Measurements from ENCODE around the gene PLCL2. TPM values are rescaled to one million over a fixed set of nuclear protein-coding genes. Genes with fewer than 3 reads are reported as not detected.
A peak's percentile ranks its signal among the peaks of the same experiment; 100 is the strongest.
"Not testable (repeated sequence)": the region's sequence is repeated elsewhere in the genome, so short reads cannot be mapped to it uniquely, and the experiment has no call there.

Gene PLCL2
- total and polyA plus RNA-seq, 2 experiments from 2014 or later = 1.6 to 9.7 TPM

DNA sequence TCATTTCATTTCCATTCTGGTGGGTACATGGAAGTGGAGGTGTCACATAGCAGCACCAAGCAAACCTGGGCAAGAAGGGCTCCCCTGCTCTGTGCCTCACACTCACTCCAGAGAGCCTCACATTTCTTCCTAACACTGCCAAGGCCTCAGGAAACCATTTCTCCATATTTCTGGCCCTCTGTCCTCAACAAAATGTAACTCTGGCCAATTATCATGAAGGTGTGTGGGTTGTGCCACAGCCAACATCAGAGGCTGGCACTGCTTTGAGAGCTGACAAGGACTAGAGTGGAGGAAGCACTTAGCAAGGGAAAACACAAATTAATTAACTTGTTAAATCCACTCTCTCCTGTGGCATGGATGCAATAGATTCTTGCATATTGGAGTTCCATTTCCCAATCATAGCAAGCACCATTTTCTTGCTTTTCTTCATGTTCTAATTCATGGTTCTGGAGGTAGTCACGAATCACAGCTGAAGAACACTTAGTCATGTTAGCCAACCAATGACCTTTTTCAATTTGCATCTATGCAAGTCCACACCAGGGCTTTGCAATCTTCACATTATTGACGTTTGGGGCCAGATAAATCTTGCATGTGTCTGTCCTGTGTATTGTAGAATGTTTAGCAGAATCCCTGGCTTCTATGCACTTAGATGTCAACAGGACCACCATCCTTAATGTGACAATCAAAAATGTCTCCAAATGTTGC is 241.1 kb downstream of the PLCL2 start:
- peaks cover 4% of the 10 kb centered on the region for H3K9me2 ChIP-seq (ENCODE audit: insufficient read depth)
- peak overlapping the region; percentile 24; the same call in 1 of the 2 replicates for H2AFZ ChIP-seq
- H3K79me2 ChIP-seq (replicated peaks; ENCODE audit: insufficient read depth) = no peaks in the 10 kb centered on the region
- H3K4me2 ChIP-seq = no peak overlapping the region
- ATAC-seq (no peak), DNase-seq (ENCODE audit: low spot score) (no peak)
- no peak overlapping the region for H3K27ac Mint-ChIP-seq
- TF ChIP-seq, protein P1, sequence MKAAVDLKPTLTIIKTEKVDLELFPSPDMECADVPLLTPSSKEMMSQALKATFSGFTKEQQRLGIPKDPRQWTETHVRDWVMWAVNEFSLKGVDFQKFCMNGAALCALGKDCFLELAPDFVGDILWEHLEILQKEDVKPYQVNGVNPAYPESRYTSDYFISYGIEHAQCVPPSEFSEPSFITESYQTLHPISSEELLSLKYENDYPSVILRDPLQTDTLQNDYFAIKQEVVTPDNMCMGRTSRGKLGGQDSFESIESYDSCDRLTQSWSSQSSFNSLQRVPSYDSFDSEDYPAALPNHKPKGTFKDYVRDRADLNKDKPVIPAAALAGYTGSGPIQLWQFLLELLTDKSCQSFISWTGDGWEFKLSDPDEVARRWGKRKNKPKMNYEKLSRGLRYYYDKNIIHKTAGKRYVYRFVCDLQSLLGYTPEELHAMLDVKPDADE (IDR thresholded peaks at IDR 0.05) = no peak
- TF ChIP-seq EZH2phosphoT487 (IDR thresholded peaks at IDR 0.05; ENCODE audit: unreplicated experiment) (no peak), NANOG (IDR thresholded peaks at IDR 0.05; ENCODE audit: borderline replicate concordance) (no peak), EZH2 (IDR thresholded peaks at IDR 0.05; ENCODE audit: low read depth, unreplicated experiment) (no peak), CREB1 (CRISPR knock-in tag; IDR thresholded peaks at IDR 0.05; ENCODE audit: low read depth) (no peak), STAT1 (IDR thresholded peaks at IDR 0.05; ENCODE audit: unreplicated experiment) (no peak)
- no peak overlapping the region for H3K27ac ChIP-seq (ENCODE audit: low read depth)
- no peaks in the 10 kb centered on the region for H4K20me1 ChIP-seq (replicated peaks; ENCODE audit: insufficient read depth)
- peaks cover 4% of the 10 kb centered on the region for H3K36me3 Mint-ChIP-seq (ENCODE audit: low read depth)
- H3K9me3 Mint-ChIP-seq = peaks cover 11% of the 10 kb centered on the region; the same call in 2 of the 3 replicates
- no peak overlapping the region for H3K4me3 ChIP-seq
- no peaks in the 10 kb centered on the region for H3K27me3 ChIP-seq (ENCODE audit: insufficient read depth)
- no peaks in the 10 kb centered on the region for H3F3A ChIP-seq (replicated peaks; ENCODE audit: low read depth)
- H3K4me1 Mint-ChIP-seq = no peaks in the 10 kb centered on the region
- H3K4me1 ChIP-seq (ENCODE audit: insufficient read depth) = no peaks in the 10 kb centered on the region
- no peaks in the 10 kb centered on the region; the same call in 1 of the 2 replicates for H3K36me3 ChIP-seq (ENCODE audit: insufficient read depth)
- no peak overlapping the region for H3K4me3 Mint-ChIP-seq
- H3K27me3 Mint-ChIP-seq (ENCODE audit: insufficient read depth, low read depth, poor library complexity) = no peaks in the 10 kb centered on the region

- peaks cover 11% of the 10 kb centered on the region; the same call in 1 of the 3 replicates for H3K9me3 Mint-ChIP-seq
- H3K27ac Mint-ChIP-seq; H3K36me3 Mint-ChIP-seq (ENCODE audit: low read depth): not testable (repeated sequence)
Measured at GRCh38 chr3:17128671-17129070, 243.9 kb downstream of the PLCL2 start.

DNA sequence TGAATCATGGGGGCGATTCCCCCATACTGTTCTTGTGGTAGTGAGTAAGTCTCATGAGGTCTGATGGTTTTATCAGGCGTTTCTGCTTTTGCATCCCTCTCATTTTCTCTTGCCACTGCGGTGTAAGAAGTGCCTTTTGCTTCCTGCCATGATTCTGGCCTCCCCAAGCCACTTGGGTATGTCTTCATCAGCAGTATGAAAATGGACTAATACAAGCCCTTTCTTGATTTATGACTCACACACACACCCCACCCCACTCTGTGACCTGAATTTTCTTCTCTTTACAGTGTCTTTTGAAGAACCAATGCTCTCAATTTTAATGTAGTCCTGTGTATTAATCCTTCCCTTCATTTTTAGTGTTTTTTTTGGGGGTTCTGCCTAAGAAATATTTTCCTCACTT is 244.8 kb downstream of the PLCL2 start:
- H3K27me3 ChIP-seq (ENCODE audit: insufficient read depth) = no peaks in the 10 kb centered on the region
- no peaks in the 10 kb centered on the region for H3K4me1 ChIP-seq (ENCODE audit: insufficient read depth)
- H3K9me2 ChIP-seq (ENCODE audit: insufficient read depth) = peaks cover 4% of the 10 kb centered on the region
- H3K4me3 Mint-ChIP-seq = no peak overlapping the region
- H3K27ac Mint-ChIP-seq = no peak overlapping the region
- H3K36me3 ChIP-seq (ENCODE audit: insufficient read depth) = no peaks in the 10 kb centered on the region; the same call in 1 of the 2 replicates
- DNase-seq (ENCODE audit: low spot score) (no peak), ATAC-seq (no peak)
- no peaks in the 10 kb centered on the region for H3K79me2 ChIP-seq (replicated peaks; ENCODE audit: insufficient read depth)
- no peaks in the 10 kb centered on the region for H3K4me1 Mint-ChIP-seq
- peaks cover 11% of the 10 kb centered on the region; the same call in 1 of the 3 replicates for H3K9me3 Mint-ChIP-seq
- H4K20me1 ChIP-seq (replicated peaks; ENCODE audit: insufficient read depth) = no peaks in the 10 kb centered on the region
- no peaks in the 10 kb centered on the region for H3F3A ChIP-seq (replicated peaks; ENCODE audit: low read depth)
- H3K27me3 Mint-ChIP-seq (ENCODE audit: insufficient read depth, low read depth, poor library complexity) = peaks cover 2% of the 10 kb centered on the region
- no peak overlapping the region for H3K4me2 ChIP-seq
- no peak overlapping the region for H3K4me3 ChIP-seq
- peaks cover 4% of the 10 kb centered on the region for H3K36me3 Mint-ChIP-seq (ENCODE audit: low read depth)
- no peak overlapping the region for H3K27ac ChIP-seq (ENCODE audit: low read depth)
- H2AFZ ChIP-seq = no peak overlapping the region
- no peak for TF ChIP-seq JUNB (IDR thresholded peaks at IDR 0.05; ENCODE audit: unreplicated experiment)
- TF ChIP-seq CREB1 (CRISPR knock-in tag; IDR thresholded peaks at IDR 0.05; ENCODE audit: low read depth) = no peak
- TF ChIP-seq, protein P1 (IDR thresholded peaks at IDR 0.05) = no peak
- TF ChIP-seq STAT1 (IDR thresholded peaks at IDR 0.05; ENCODE audit: unreplicated experiment) = no peak
- no peak for TF ChIP-seq EZH2phosphoT487 (IDR thresholded peaks at IDR 0.05; ENCODE audit: unreplicated experiment)
- no peak for TF ChIP-seq EZH2 (IDR thresholded peaks at IDR 0.05; ENCODE audit: low read depth, unreplicated experiment)
- TF ChIP-seq ZNF331 (CRISPR knock-in tag; IDR thresholded peaks at IDR 0.05; ENCODE audit: low read depth) = no peak
- no peak for TF ChIP-seq POLR2AphosphoS5 (IDR thresholded peaks at IDR 0.05; ENCODE audit: low read depth)
- TF ChIP-seq, protein P2, sequence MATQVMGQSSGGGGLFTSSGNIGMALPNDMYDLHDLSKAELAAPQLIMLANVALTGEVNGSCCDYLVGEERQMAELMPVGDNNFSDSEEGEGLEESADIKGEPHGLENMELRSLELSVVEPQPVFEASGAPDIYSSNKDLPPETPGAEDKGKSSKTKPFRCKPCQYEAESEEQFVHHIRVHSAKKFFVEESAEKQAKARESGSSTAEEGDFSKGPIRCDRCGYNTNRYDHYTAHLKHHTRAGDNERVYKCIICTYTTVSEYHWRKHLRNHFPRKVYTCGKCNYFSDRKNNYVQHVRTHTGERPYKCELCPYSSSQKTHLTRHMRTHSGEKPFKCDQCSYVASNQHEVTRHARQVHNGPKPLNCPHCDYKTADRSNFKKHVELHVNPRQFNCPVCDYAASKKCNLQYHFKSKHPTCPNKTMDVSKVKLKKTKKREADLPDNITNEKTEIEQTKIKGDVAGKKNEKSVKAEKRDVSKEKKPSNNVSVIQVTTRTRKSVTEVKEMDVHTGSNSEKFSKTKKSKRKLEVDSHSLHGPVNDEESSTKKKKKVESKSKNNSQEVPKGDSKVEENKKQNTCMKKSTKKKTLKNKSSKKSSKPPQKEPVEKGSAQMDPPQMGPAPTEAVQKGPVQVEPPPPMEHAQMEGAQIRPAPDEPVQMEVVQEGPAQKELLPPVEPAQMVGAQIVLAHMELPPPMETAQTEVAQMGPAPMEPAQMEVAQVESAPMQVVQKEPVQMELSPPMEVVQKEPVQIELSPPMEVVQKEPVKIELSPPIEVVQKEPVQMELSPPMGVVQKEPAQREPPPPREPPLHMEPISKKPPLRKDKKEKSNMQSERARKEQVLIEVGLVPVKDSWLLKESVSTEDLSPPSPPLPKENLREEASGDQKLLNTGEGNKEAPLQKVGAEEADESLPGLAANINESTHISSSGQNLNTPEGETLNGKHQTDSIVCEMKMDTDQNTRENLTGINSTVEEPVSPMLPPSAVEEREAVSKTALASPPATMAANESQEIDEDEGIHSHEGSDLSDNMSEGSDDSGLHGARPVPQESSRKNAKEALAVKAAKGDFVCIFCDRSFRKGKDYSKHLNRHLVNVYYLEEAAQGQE (IDR thresholded peaks at IDR 0.05; ENCODE audit: unreplicated experiment) = no peak
- no peak for TF ChIP-seq ZNF114 (CRISPR knock-in tag; IDR thresholded peaks at IDR 0.05)

More at GRCh38 chr3:17128671-17129070, 243.9 kb downstream of the PLCL2 start:
- H3K36me3 ChIP-seq (ENCODE audit: insufficient read depth); H3K79me2 ChIP-seq (replicated peaks; ENCODE audit: insufficient read depth); H3K4me1 Mint-ChIP-seq; H3K4me2 ChIP-seq; H3K27me3 Mint-ChIP-seq (ENCODE audit: insufficient read depth, low read depth, poor library complexity); H2AFZ ChIP-seq; H3K9me2 ChIP-seq (ENCODE audit: insufficient read depth); H3K27ac ChIP-seq (ENCODE audit: low read depth); H3K4me3 Mint-ChIP-seq; H4K20me1 ChIP-seq (replicated peaks; ENCODE audit: insufficient read depth); H3K27me3 ChIP-seq (ENCODE audit: insufficient read depth); ATAC-seq; H3F3A ChIP-seq (replicated peaks; ENCODE audit: low read depth); H3K4me1 ChIP-seq (ENCODE audit: insufficient read depth); DNase-seq (ENCODE audit: low spot score); H3K4me3 ChIP-seq: not testable (repeated sequence)

Data from GM23338 (cell line).